ENCODE measurements around the gene SLC2A9.
A peak's percentile ranks its signal among the peaks of the same experiment; 100 is the strongest.

SLC2A9 gene

DNA sequence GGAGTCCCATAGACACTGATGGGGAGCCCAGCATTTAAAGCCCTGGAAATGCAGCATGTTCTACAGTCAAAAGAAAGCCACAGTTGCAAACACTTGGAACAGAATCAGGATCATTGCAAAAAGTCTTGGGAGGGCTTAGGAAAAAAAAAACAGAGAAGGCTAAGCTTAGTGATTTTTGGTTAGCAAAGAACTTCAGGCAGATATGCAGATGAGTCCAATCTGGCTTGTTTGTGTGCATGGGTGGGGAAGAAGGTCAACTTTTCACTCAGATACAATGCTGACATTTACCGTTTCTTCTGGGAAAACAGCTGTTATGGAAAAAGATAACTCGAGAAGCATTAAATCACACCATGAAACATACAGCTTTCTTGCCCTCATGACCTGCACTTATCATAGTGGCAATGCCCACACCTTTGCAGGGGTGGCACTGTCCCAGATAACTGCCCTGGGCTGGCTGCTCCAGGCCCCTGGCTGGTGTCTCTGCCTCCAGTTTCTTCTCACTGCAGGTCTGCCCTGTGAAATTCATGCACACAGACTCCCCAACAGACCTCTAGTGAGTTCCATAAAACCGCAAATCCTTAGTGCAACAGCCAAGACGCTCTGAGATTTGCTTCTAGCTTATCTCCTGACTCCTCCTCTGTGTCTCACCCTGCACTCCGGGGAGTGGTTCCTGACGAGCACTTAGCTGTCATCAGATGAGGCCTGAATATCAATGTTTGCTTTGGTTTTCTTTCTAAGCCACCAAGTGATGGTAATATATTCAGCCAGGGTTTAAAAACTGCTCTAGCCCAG, 140.7 kb downstream of the SLC2A9 start:
- no peak for DNase-seq

DNA sequence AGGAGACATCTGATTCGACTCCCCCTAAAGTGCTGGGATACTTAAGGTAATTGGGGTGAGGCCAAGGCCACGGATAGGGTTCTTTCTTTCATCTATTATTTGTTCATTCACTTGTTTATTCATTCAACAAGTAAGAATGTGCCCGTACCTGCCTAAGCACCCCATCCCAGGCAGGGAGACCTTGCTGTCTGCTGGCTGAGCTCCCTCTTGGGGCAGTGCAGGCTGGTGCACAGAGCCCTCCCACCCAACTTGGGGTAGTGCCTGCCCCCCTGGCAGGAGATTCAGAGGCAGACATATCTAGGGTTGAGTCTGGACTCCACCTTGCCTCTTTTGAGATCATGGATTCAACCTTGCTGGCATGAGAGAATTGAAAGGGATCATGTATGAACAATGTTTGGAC, 144.2 kb downstream of the SLC2A9 start:
- no peak for DNase-seq

DNA sequence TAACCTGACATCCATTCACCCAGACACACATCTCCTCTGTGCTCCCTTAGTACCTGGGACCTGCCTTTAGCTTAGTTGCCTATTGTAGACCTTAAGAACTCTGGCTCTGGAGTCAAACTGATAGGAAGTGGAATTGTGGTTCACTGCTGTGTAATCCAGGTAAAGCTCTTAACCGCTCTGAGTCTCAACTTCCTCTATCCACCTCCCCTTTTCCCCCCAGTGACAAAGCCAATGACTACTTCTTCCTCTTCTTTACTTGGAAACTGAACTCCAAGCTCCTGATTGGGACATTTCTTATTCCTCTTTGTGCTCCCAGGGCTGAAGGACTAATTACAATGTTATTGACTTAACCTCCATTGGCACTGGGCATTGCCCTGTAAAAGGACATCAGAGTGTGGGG, 145.8 kb downstream of the SLC2A9 start:
- no peak for DNase-seq

DNA sequence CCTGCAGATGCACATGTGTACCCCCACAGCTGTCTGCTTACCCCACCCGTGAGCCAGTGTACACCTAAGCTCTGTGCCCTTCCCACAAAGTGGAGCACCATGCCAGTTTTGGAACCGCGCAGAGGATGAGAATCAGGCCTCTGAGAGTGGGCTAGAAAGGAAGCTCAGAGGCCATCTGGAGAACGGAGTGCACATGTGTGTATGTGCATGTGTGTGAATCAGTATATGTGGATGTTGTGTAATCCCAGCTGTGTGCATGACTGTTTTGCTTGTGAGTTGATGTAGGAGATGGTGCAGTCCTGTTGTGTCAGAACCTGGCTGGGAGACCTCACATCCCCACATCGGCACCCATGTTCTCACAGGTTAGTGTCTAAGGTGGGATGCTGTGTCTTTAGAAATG, 146.9 kb downstream of the SLC2A9 start:
- DNase-seq = no peak

DNA sequence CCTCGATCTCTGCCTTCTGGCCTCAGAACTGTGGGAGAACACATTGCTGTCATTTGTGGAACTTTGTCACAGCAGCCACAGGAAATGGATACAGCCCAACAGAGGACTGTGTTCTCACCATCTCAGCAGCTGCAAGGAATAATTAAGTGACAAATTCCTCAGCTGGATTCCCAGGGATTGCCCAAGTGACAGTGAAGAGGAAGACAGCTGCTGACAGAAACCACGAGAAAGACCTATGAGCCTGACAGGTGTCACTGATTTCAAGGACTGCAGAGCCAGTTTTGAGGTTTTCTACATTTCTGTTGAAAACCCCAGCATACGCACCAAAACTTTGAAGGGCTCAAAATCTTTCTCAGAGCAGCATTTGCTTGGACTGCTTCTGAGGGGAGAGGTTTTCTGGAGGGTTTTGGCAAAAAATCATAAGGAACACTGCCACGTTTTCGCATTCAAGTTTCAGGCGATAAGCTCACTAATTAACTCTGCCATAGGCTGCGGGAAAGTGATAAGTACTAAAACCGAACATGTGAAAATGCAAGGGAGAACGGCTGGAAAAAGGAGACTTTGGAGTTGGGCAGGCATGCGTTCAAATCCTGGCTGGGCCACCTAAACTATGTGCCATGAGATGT, 151.0 kb downstream of the SLC2A9 start:
- no peak for DNase-seq

DNA sequence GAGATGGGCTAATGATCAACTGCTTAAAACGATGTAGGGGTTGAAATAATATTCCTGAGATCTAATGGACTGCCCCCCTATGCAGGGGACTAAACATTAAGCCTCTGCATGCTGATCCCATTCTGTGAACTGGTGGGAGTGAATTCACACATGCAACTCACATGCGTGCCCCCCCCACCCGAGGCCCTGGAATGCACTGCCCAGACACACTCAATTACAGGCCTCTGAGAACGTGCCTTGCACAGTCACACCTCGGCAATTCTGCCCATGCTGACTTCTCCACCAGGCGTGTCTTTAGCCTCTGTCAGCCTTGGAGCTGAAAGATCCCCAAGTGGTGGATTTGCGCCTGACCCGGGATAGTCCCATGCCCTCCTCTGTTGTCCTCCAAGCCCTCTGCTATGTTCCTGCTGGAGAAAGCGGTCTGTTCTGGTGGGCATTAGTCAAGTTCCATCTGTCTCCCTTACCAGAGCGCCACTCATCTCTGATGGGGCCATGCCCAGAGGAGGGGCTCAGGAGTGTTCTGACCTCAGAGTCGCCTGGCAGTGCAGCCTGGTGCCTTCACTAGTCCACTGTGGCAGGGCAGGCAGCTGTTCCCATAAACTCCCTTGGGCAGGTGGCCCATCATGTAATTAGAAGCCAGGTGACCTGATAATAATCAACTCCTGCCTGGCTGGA, 153.4 kb downstream of the SLC2A9 start:
- DNase-seq = peak; percentile 87

DNA sequence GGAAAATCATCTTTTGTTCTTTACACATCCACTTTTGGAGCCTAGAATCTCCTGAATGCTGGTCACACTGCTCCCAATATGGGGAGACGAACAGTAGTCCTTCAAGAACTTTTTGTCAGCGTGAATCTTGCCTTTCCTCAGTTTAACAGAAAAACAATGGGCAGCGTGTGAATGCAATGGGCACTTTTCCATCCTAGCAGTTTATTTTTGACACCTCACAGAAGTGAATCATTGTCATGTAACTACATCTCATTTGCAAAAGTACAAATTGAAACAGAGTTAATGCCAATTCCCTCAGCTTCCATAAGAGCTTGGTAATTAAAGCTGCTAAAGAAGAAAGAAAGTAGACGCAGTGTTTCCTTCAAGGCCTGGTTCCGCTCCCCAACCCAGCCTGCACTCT, 154.4 kb downstream of the SLC2A9 start:
- no peak for DNase-seq

DNA sequence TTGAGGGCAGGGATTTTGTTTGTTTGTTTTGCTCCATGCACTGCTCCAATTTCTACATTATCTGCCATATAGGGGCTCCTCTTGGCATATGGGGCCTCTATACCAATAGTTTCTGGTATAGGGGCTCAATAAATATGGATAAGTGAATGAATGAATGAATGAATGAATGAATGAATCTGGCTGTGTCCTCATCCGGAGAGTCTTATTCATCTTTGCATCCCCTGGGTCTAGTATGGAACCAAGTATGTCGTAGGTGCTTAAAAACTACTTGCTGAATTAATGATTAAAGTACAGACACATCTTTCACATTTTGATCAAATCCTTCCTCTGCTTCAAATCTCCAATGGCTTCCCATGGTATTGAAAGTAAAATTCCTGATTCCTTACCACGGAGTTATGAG, 159.7 kb downstream of the SLC2A9 start:
- no peak for DNase-seq

DNA sequence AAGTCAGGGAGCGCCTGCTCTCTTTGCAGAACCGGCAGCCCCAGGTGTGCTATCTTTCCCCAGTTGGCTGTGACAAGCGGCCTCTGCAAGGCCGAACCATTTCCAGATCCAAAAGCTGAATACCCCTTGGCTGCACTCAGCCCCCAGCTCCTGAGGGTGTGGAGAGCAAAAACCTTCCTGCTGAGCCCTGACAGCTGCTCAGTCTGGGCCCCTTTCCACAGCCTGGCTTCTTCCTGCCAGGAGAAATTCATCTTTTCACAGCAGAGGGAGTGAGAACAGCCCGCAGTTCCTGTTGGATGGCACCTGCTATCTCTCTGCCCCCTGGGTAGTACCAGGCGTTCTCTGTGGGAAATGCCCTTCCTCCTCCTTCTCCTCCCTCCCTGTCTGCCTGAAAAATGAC, 161.5 kb downstream of the SLC2A9 start:
- DNase-seq = no peak

DNA sequence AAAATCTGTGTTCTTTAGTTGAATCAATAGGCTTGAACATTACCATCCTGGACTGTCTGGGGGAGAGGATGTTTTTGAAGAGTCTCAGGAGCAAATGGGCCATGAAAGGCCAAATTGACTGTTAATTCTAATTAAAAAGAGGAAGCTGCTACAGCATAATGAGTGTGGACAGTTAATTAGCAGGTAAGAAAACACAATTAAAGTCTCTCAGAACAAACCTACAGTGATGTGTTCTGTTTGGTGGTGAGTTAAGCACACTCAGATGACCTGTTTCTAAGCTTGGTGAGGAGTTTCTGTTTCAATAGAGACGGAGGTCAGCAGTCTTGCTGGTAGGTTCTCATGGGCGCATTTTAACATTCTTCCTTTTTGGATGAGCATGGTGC, 171.8 kb downstream of the SLC2A9 start:
- no peak for DNase-seq

DNA sequence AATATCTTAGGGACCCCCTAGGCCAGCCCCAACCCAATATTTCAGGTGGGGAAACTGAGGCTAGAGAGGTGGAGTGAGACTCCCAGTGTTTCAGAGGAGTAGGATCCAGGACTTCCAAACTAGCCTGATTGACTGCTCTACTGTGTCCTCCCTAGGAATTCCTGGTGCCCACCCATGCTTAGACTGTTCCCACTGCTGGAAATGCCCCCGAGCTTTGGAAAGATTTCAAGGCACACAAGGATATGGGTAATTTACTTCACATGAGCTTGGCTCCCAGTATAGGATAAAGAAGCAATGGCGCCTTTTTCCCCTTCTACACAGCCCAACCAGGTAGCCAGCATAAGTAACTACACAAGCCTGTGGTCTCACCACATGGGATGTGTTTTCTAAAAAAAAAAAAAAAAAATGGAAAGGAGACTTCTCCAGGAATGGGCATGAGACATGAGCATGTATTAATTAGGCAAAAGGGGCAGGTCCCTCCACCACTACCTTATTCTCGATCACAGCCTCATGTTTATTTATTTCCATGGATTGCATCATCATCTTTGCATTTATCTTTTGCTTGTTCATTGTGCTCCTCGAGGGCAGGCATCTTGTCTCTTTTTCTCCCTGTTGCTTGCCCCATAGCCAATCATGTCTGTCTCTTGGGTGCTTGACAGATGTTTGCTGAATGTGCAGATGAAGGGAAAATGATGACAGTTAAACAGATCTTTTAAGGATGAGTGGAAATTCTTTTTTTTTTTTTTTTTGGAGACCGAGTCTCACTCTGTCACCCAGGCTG, 173.1 kb downstream of the SLC2A9 start:
- DNase-seq = no peak

DNA sequence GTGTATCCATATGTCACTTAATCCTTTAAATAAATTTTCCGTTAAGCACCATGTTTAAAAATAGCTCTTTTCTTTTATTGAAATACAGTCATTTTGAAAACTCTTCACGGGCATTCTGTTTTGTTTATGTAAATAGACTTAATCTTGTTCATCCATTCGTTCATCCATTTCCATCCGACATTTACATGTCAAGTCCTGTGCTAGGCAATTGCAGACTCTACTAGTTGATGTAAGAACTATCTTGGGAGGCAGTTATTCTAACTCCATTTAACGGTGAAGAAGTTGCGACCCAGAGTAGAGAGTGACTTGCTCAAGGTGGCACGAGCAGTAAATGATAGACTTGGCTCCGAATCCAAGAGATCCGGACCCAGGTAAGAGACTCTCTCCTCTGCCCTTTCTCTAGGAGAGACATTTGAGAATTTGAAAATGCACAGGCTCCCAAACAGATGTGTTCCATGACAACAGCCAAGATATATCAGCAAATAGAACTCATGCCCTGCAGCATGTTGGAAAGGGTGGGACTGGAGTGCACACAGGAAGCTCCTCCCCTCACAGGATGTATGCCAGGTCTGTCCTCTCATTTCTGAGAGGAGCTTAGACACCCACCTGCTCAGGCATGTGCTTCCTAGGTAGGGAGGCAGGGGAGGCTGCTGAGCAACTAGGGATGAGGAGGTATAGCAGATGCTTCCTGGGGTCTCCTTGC, 175.4 kb downstream of the SLC2A9 start:
- DNase-seq = peak; percentile 17

DNA sequence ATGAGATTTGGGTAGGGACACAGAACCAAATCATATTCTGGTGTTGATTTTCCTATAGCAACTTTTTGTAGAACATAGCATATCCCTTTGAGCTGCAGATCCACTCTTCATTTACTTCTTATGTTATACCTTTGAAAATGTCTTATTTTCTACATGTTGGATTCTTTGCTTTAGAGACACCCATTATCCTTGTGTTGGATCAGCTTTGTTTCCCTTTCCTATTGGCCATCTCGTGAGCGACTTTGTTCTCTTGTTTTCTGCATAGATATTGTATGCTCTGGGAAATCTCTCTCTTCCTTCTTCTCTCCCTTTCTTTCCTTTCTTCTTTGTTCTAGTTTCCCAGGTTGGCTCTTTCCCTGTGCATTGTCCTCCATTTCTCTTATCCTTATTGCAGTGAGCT, 180.2 kb downstream of the SLC2A9 start:
- no peak for DNase-seq

DNA sequence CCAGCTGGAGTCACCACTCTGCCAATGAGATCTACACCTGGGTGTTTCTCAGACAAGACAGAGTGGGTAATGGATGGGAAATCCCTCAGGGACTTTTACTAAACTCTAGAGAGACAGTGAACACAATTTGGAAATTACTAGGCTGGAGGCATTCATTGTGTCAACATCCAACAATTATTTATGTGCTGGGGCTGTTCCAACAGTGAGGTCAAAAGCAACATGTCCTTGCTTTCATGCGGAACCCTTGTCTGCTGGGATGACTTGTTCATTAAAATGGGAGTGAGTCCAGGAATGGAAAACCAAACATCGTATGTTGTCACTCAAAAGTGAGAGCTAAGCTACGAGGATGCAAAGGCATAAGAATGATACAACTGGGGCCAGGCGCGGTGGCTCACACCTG, 185.9 kb downstream of the SLC2A9 start:
- no peak for DNase-seq

DNA sequence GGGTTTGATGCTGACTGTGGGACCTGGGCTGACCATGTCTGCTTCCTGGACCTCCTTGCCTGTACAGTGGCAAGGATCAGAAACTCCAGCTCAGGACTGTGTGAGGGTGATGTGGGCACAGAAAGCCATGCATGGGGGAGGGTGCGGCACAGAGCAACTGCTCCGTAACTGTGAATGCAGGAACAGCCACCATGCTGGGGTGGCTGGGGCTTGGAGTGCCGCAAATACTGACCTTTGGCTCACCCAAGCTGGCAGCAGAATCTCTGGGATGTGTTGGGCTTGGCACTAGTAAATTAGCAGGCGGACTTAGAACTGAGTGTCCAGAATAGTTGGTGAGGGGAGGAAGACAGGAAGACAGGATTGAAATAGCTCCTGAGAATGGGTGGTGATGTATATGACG, 187.9 kb downstream of the SLC2A9 start:
- DNase-seq = no peak

DNA sequence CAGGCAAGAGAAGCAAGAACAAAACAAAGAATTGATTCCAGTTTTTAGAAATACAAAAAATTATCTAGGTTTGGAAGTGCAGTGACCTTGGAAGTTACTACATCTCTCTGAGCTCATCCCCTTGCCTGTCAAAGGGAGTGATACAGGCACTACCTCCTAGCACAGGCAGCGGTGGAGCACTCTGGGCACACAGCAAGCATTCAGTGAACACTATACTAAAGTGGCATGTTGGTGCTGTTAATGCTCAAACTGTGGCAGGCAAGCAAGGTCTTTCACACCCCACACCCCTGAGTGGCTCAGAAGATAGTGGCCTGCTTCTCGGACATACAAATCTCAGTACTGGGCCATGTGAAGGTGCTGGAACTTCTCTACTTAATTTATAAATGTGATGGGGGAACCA, 188.7 kb downstream of the SLC2A9 start:
- DNase-seq = no peak

DNA sequence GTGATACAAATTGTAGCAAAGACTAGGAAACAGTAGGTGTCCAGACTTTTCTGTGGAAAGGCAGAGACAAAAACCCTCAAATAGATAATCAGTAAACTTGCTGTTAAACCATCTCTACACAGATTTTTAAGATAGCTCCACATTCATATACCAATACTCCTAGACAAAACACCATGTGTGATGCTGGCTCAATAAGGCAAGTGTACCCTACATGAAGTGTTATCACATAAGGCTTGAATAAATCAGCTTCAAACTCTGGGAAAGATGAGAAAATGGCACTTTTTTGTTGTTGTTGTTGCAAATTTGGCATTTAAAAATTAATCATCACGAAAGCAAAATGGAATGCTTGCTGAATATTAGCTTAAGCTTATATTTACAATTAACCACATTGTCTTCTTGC, 194.7 kb downstream of the SLC2A9 start:
- no peak for DNase-seq

DNA sequence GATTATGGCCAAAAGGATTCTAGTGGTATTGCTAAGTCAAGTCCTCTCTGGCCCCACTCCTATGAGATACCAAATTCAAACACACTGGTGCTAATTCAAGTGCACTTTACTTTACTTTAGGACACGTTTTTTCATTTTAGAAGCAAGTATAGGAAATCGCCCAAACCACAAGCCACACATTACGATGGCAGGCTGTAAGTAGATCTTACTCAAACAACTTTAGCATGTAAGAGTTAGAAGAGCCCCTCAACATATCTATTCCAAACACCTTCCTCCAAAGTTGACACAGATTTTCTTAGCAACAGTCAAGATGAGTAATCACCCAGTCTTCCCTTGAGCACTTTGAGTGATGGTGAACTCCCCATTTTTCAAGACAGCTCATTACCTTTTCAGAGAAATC, 196.2 kb downstream of the SLC2A9 start:
- no peak for DNase-seq

DNA sequence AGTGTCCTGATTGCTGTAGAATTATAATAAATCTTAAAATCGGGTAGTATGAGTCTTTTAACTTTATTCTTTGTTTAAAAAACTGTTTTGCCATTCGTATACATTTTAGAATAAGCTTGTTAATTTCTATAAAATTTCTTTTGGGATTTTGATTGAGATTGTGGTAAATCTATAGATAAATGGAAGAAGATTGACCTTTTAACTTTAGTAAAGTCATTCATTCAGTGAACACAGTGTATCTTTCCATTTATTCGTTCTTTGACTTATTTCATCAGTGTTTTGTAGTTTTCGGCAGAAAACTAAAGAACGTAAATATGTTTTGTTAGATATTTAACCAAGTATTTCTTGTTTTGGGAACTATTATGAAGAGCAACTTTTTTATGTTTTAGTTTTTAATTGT, 201.0 kb downstream of the SLC2A9 start:
- no peak for DNase-seq

DNA sequence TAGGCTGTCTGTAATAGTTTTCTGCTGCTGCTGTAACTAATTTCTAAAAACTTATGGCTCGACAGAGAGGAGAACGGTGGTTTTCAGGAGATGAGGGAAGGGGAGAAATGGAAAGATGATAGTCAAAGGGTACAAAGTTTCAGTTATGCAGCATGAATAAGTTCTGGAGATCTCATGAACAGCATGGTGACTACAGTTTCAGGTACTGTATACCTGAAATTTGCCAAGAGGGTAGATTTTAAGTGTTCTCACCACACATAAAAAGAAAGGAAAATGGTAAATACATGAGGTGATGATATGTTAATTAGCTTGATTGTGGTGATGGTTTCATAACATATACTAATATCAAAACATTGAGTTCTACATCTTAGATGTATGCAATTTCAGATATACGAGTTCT, 205.0 kb downstream of the SLC2A9 start:
- DNase-seq = no peak

DNA sequence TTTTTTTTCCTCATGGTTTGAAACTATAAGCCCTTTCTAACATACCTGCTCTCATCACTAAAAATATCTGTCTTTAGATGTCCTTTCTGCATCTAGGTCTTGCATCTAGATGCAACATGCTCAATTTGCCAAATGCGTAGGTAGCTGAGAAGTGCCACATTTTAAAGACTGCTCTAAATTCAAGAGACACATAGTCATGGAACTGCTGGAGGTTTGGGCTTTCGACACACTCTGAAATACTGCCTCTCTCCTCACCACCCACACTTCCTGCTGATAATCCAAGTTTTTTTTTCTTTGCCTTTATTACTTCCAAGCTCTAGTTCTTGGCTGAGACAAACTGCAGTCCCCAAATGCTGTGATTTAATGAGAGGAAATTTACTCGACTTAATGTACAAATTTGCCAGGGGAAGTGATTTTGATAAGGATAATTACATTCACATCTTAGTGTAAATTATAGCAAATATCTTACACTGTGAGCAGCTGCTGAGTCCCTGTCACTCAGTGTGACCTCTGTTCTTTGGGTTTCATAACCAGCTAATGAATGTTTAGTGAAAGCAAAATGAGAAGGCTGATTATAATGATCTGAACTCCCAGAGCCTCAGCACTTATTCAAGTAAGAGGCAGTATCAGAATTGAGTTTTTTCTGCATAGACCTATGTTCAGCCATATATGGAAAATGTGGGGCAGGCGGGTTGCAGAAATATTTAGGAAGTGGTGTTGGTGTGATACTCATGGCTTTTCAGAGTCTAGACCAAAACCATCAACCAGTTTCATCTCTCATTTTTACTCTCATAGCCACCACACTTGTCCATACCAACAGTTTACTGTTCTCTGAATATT, 208.6 kb downstream of the SLC2A9 start:
- DNase-seq = peak; percentile 45

DNA sequence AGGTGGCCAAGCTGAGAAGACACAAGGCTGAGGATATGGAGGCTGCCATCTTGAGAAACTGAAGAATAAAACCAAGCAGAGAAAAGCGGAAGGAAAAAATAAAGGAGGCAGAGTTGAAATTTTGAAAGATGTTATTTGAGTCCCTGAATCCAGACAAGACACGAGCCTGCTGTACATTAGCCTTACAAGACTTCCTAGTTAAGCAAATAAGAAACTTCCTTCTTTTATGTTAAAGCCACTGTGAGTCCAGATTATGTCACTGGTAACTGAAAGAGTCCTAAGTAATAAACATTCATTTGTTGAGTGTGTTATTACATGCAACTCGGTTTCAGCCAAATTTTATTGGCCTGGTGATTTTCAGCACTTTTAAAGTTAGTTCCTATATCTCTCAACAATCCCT, 209.5 kb downstream of the SLC2A9 start:
- no peak for DNase-seq

Measured in NCI-H146 (cell line).